ENCODE measurements around the gene GPR83.

GRCh38 chr11:94418123-94418765 lies 17.0 kb upstream of the GPR83 start:
- TF ChIP-seq POLR2A (IDR thresholded peaks at IDR 0.05) (no peak), CTCF (IDR thresholded peaks at IDR 0.05) (no peak), POLR2AphosphoS5 (IDR thresholded peaks at IDR 0.05) (no peak)
